Heart left ventricle (tissue), 16 donors: ENCODE data around the gene PTRH1. TPM values are rescaled to one million over a fixed set of nuclear protein-coding genes. Genes with fewer than 3 reads are reported as not detected.

Source experiments
- ATAC-seq, 4 donors: fragments of 200-7000 bp; cut with Tn5 transposase; one replicate each; pipeline ENCODE4 v1.9.1; 2020 to 2022; ENCODE audit warnings: moderate library complexity in 4 of 4, mild to moderate bottlenecking in 3 of 4, moderate number of reproducible peaks in 1 of 4
- DNase-seq, 5 donors: peaks; one replicate each; pipeline ENCODE4 v3.0.0-alpha.2; 2020
- H3K27ac ChIP-seq, 12 donors: fragments of 200-600 bp; sonication (generic) in 4 of 12; one replicate each; pipeline versions ENCODE4 v1.5.0 to v1.8.0; 2016 to 2022; ENCODE audit warnings: mild to moderate bottlenecking in 2 of 12
- H3K27me3 ChIP-seq, 9 donors: fragments of 200-600 bp; sonication (generic) in 2 of 9; one replicate each; pipeline versions ENCODE4 v1.5.1 to v1.8.0; 2016 to 2022; ENCODE audit warnings: mild to moderate bottlenecking in 3 of 9
- H3K36me3 ChIP-seq, 9 donors: fragments of 200-600 bp; sonication (generic) in 2 of 9; one replicate each; pipeline versions ENCODE4 v1.5.0 to v1.8.0; 2018 to 2022; ENCODE audit warnings: mild to moderate bottlenecking in 2 of 9
- H3K4me1 ChIP-seq, 12 donors: fragments of 200-600 bp; sonication (generic) in 4 of 12; one replicate each; pipeline versions ENCODE4 v1.5.0 to v1.8.0; 2016 to 2022; ENCODE audit warnings: mild to moderate bottlenecking in 3 of 12
- H3K4me3 ChIP-seq, 12 donors: fragments of 200-600 bp; sonication (generic) in 4 of 12; one replicate each; pipeline versions ENCODE4 v1.5.0 to v1.8.0; 2017 to 2022; ENCODE audit warnings: mild to moderate bottlenecking in 9 of 12, moderate library complexity in 4 of 12
- H3K9me3 ChIP-seq, 12 donors: fragments of 200-600 bp; sonication (generic) in 4 of 12; one replicate each; pipeline versions ENCODE4 v1.5.0 to v1.8.0; 2016 to 2022; ENCODE audit warnings: mild to moderate bottlenecking in 1 of 12
- POLR2A ChIP-seq, 2 donors: fragments of 450-650 bp; IDR thresholded peaks; one replicate each; pipeline ENCODE4 v1.6.1; 2017; ENCODE audit warnings: antibody characterized with exemption in 2 of 2, mild to moderate bottlenecking in 2 of 2, moderate library complexity in 2 of 2
- WGBS, 4 donors: extraction: QIAGEN DNeasy Blood & Tissue Kit in 2 of 4; methylation state at CpG; one replicate each; pipeline versions ENCODE4 v1.1.5 to v1.1.7; 2013 to 2018; 5-methylcytosine and 5-hydroxymethylcytosine counted together
- intact Hi-C, 10 donors: fragments of 100-400 bp; cut with DNase I; formaldehyde crosslinking; loops; one replicate each; pipeline versions ENCODE4 v1.11.1 to v1.14.2; 2022
- polyA plus RNA-seq, 2 donors: library from polyadenylated mRNA; stranded (reverse); fragments of 200-250 nt; gene quantifications; one replicate each; pipeline ENCODE4 v1.2.3, GENCODE V29; 2013
- total RNA-seq, 9 donors: library from RNA; depleted of rRNA in 2 of 9; stranded (reverse); fragments of >200 nt in 2 of 9; fragmentation: NEBNext Ultra II Directional in 3 of 9; extraction: Animal tissue kit (Norgen Biotek cat#: 25700) in 3 of 9; gene quantifications; one replicate each; pipeline versions ENCODE4 v1.1.0 to v1.2.4, GENCODE V29; 2016 to 2023
- TF ChIP-seq, protein P1 (sequence below), 12 donors: fragments of 200-600 bp; sonication (generic) in 4 of 12; IDR thresholded peaks; one replicate each; pipeline versions ENCODE4 v1.5.0 to v1.8.0; 2018 to 2022; ENCODE audit warnings: antibody characterized with exemption in 12 of 12, mild to moderate bottlenecking in 5 of 12
- donor health status: ischemic (EF 13 %, LVEDD 7.1; RV severe dilation, severe dysfunction).
- donor health status: healthy with polysubstance abuse.
- donor health status: DM: no; HTN: yes; CAD: no.
- donor health status: DM: no; HTN: no; CAD: no.
- donor health status: ischemic (EF 25% LVEDD 6.9; RV normal size, moderate dysfunction).
- donor health status: ischemic (EF 25% LVEDD 5.7; RV mildly dilated, moderate dysfunction).
- donor health status: healthy.
- donor health status: DM: yes; HTN: yes; CAD: no.
- donor health status: ischemic (EF 35%, LVEDD 5.7; RV mildly dilated, moderate dysfunction).
- donor health status: nonischemic (EF 11% LVEDD 7.7; RV severe dilation, severe dysfunction).
- donor health status: DM: yes; HTN: yes; CAD: no.
- donor health status: PGD.
- donor health status: ischemic (EF 29% LVEDD 5.4; RV normal size, mild dysfunction).
- donor health status: nonischemic (EF 23%, LVEDD 6.1; RV moderate dilation, normal function).

Gene PTRH1
- total and polyA plus RNA-seq, 11 donors: 7.3 to 44.7 (median 14.0) TPM

DNA sequence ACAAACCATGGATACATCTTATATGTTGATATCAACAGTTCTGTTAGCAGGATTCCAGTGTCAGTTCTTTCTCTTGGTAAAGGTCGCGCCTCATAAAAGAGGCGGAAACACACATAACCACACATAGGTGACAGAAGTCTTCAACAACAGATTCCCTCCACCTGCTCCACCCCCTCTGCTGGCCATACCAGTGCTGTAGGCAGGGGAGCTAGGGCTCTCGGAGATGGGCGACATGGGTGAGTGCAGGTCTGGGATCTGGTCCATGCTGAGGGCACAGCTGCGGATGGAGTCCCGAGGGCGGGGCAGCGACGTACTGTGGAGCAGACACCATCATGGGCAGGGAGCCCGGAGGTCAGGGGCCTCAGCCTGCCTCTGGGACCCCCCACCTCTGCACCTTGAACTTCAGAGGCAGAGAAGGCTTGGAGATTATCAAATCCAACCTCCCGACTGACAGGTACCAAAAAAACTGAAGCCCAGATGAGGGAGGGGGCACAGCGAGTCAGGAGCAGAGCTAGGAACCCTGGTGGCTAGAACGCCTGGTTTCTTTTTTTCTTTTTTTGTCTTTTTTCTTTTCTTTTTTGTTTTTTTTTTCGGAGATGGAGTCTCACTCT lies 31.6 kb upstream of the PTRH1 start:
- WGBS, 4 donors: 68 to 77% (median 74%) methylated on average over 15 of the region's 15 CpGs

DNA sequence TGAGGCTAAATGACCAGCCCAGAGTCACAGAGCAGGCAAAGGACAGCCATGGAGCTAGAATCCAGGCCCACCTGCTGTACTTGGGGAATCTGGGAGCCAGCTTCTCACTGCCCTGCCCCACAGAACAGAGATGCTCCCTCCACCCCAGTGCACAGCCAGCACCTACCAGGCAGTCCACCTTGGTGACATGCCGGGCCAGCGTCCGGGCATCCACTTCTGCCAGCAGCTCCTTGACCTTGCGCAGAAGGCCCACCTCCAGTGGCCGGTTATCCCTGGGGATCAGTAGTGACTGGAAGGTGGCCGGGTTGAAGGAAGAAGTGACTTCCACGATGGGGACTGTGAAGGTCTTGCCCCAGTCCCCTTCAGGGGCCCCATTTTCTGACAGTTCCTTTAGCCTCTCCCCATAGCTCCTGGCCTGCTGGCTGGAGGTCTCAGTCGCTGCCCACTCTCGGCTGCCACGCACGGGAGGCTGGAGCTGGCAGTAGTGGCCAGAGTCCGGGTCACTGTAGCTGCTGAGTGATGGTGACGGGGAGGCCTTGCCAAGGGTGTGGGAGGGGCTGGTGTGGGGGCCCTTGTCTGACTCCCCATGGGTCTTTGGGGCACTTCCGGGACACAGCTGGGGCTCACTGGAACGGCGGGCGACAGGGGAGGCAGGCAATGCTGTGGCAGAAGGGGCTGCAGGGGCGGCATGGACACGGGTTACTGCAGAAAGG lies 29.1 kb upstream of the PTRH1 start:
- Histone ChIP-seq H3K27ac (no peak overlapping the region), H3K9me3 (no peaks in the 10 kb centered on the region), H3K36me3 (peaks cover 0 to 96% (median 82%) of the 10 kb centered on the region in 9 donors), H3K27me3 (no peaks in the 10 kb centered on the region), H3K4me1 (peaks cover 0 to 31% (median 10%) of the 10 kb centered on the region in 12 donors), H3K4me3 (no peak overlapping the region)
- no peak for ATAC-seq
- TF ChIP-seq, protein P1, sequence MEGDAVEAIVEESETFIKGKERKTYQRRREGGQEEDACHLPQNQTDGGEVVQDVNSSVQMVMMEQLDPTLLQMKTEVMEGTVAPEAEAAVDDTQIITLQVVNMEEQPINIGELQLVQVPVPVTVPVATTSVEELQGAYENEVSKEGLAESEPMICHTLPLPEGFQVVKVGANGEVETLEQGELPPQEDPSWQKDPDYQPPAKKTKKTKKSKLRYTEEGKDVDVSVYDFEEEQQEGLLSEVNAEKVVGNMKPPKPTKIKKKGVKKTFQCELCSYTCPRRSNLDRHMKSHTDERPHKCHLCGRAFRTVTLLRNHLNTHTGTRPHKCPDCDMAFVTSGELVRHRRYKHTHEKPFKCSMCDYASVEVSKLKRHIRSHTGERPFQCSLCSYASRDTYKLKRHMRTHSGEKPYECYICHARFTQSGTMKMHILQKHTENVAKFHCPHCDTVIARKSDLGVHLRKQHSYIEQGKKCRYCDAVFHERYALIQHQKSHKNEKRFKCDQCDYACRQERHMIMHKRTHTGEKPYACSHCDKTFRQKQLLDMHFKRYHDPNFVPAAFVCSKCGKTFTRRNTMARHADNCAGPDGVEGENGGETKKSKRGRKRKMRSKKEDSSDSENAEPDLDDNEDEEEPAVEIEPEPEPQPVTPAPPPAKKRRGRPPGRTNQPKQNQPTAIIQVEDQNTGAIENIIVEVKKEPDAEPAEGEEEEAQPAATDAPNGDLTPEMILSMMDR (IDR thresholded peaks at IDR 0.05): no peak
- no peak for TF ChIP-seq POLR2A (IDR thresholded peaks at IDR 0.05)
- DNase-seq: no peak
- intact Hi-C loops: no loop called here
- 90 to 93% (median 91%) methylated on average over 17 to 19 of the region's 19 CpGs for WGBS, 4 donors

More for the DNA sequence above, 31.6 kb upstream of the PTRH1 start:
- Histone ChIP-seq H3K9me3 (no peaks in the 10 kb centered on the region), H3K27me3 (no peaks in the 10 kb centered on the region), H3K36me3 (peaks cover 0 to 94% (median 82%) of the 10 kb centered on the region in 9 donors), H3K4me1 (peaks cover 0 to 11% (median 2%) of the 10 kb centered on the region in 12 donors), H3K27ac (no peak overlapping the region), H3K4me3 (no peak overlapping the region)
- intact Hi-C loops: no loop called here
- no peak for DNase-seq
- TF ChIP-seq POLR2A (IDR thresholded peaks at IDR 0.05): no peak
- TF ChIP-seq, protein P1 (IDR thresholded peaks at IDR 0.05): no peak
- ATAC-seq: no peak

DNA sequence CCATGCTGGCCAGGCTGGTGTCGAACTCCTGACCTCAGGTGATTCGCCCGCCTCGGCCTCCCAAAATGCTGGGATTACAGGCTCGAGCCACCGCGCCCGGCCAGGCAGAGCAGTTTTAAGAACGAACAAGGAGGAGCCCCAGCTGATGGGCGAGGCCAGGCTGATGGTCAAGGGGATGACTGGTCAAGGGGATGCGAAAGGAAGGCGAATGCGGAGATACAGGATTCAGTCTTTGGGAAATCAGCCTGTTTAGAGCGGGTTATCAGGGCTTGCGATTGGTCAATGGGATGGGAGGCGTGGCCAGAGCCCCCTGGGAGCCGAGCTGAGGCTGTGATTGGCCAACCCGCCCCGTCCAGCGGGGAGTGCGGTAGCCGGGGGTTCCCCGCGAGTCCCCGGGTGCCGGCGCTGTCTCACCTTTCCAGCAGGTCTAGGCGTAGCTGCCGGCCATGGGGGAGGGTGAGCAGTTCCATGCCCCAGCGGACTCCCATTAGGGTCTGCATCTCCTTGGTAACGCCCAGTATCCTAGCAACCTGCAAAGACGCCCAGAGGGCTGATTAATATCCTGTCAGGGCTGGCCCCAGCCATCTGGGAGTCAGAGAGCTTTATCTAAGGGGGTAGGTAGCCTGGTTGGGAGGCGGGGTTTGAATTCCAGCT lies 27.1 kb upstream of the PTRH1 start:
- intact Hi-C loops: loop anchor here in 1 of 10 donors (2.0 kb wide), 1 partner anchor 174 kb away; the partner anchor contains the start of gene ST6GALNAC4
- H3K27ac ChIP-seq: peak overlapping the region in 1 of 12 donors; percentile 60
- peaks cover 0 to 32% (median 10%) of the 10 kb centered on the region in 12 donors for H3K4me1 ChIP-seq
- H3K4me3 ChIP-seq: peak overlapping the region in 11 of 12 donors; percentile 4 to 55 (median 44)
- H3K27me3 ChIP-seq: no peaks in the 10 kb centered on the region
- 40 to 56% (median 53%) methylated on average over 30 to 33 of the region's 33 CpGs for WGBS, 4 donors
- H3K9me3 ChIP-seq: no peaks in the 10 kb centered on the region
- ATAC-seq (peak in 2 of 4 donors; percentile 12 to 37), DNase-seq (no peak)
- TF ChIP-seq, protein P1 (IDR thresholded peaks at IDR 0.05): no peak
- no peak for TF ChIP-seq POLR2A (IDR thresholded peaks at IDR 0.05)
- peaks cover 0 to 95% (median 80%) of the 10 kb centered on the region in 9 donors for H3K36me3 ChIP-seq
